KMS-11 (cell line): ENCODE measurements around the gene PLOD1.
A peak's percentile ranks its signal among the peaks of the same experiment; 100 is the strongest.

Experiments used
- H2AFZ ChIP-seq: fragments of 200-600 bp; sonication (generic); 2 replicates; pipeline ENCODE4 v1.6.1; 2016; ENCODE audit warnings: antibody characterized with exemption, mixed run types, low read depth
- H3K27ac ChIP-seq: fragments of 200-600 bp; sonication (generic); 2 replicates; pipeline ENCODE4 v1.6.1; 2016; ENCODE audit warnings: mild to moderate bottlenecking, mixed run types
- H3K27me3 ChIP-seq: fragments of 200-600 bp; sonication (generic); 2 replicates; pipeline ENCODE4 v1.6.1; 2017; ENCODE audit warnings: mild to moderate bottlenecking, low read depth, mixed run types, moderate library complexity; ENCODE audit not compliant: insufficient read depth
- H3K36me3 ChIP-seq: fragments of 200-600 bp; sonication (generic); 2 replicates; pipeline ENCODE4 v1.6.1; 2017; ENCODE audit warnings: mild to moderate bottlenecking, mixed run types; ENCODE audit not compliant: insufficient read depth
- H3K4me1 ChIP-seq: fragments of 200-600 bp; sonication (generic); 2 replicates; pipeline ENCODE4 v1.6.1; 2016; ENCODE audit warnings: mild to moderate bottlenecking, low read depth, mixed run types; ENCODE audit not compliant: poor library complexity, severe bottlenecking
- H3K4me2 ChIP-seq: fragments of 200-600 bp; sonication (generic); 2 replicates; pipeline ENCODE4 v1.7.0; 2016; ENCODE audit warnings: mild to moderate bottlenecking, mixed run types
- H3K4me3 ChIP-seq: fragments of 200-600 bp; sonication (generic); IDR thresholded peaks from 2 replicates; pipeline ENCODE4 v1.6.1; 2017; ENCODE audit warnings: low read depth, low read length, mixed read lengths; ENCODE audit not compliant: insufficient read depth
- H3K79me2 ChIP-seq: fragments of 200-600 bp; sonication (generic); 2 replicates; pipeline ENCODE4 v1.6.1; 2016; ENCODE audit warnings: low read depth, mixed run types; ENCODE audit not compliant: insufficient read depth
- H3K9ac ChIP-seq: fragments of 200-600 bp; sonication (generic); 2 replicates; pipeline ENCODE4 v1.6.1; 2016; ENCODE audit warnings: mild to moderate bottlenecking, mixed run types
- H4K20me1 ChIP-seq: fragments of 200-600 bp; sonication (generic); 2 replicates; pipeline ENCODE4 v1.6.1; 2016; ENCODE audit warnings: mild to moderate bottlenecking, mixed run types; ENCODE audit not compliant: insufficient read depth
- TF ChIP-seq, protein P1 (sequence below): fragments of 200-600 bp; sonication (generic); conservative IDR thresholded peaks from 2 replicates; pipeline ENCODE4 v1.6.1; 2017; ENCODE audit warnings: low read depth, mild to moderate bottlenecking, antibody characterized with exemption, low read length, moderate library complexity, mixed read lengths

Gene PLOD1

DNA sequence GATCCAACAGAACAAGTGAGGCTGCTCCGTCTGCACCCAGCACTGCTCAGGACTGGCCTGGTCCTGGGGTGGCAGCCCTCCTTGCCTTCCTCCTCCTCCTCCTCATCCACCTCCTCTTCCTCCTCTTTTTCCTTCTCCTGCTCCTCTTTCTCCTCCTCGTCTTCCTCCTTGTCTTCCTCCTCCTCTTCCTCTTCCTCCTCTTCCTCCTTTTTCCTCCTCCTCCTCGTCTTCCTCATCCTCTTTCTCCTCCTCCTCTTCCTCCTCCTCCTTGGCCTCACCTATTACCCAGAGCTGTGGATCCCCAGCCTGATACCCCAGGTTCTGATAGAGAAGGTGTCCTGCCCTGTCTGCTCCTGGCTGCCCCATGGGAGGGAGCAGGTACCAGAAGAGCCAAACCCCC lies 29.1 kb downstream of the PLOD1 start:
- TF ChIP-seq, protein P1, sequence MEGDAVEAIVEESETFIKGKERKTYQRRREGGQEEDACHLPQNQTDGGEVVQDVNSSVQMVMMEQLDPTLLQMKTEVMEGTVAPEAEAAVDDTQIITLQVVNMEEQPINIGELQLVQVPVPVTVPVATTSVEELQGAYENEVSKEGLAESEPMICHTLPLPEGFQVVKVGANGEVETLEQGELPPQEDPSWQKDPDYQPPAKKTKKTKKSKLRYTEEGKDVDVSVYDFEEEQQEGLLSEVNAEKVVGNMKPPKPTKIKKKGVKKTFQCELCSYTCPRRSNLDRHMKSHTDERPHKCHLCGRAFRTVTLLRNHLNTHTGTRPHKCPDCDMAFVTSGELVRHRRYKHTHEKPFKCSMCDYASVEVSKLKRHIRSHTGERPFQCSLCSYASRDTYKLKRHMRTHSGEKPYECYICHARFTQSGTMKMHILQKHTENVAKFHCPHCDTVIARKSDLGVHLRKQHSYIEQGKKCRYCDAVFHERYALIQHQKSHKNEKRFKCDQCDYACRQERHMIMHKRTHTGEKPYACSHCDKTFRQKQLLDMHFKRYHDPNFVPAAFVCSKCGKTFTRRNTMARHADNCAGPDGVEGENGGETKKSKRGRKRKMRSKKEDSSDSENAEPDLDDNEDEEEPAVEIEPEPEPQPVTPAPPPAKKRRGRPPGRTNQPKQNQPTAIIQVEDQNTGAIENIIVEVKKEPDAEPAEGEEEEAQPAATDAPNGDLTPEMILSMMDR, result no peak
- Histone ChIP-seq H3K27me3 (no peaks in the 10 kb centered on the region), H3K4me2 (no peak overlapping the region), H3K36me3 (no peaks in the 10 kb centered on the region), H2AFZ (no peak overlapping the region), H3K4me3 (no peak overlapping the region), H3K4me1 (no peaks in the 10 kb centered on the region), H4K20me1 (no peaks in the 10 kb centered on the region), H3K9ac (no peak overlapping the region), H3K79me2 (no peaks in the 10 kb centered on the region), H3K27ac (no peak overlapping the region)

DNA sequence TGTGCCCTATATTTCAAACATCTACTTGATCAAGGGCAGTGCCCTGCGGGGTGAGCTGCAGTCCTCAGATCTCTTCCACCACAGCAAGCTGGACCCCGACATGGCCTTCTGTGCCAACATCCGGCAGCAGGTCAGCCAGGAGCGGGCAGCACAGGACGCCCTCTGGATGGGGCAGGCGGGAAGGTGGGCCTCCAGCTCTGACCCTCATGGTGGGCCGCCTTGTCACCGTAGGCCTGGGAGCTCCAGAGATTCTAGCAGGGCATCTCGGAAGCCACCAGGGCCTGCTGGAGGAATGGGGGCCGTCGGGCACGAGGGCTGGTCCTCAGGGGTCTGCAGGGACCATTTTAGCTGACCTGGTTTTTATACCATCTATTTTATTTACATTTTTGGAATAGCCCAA lies 30.1 kb downstream of the PLOD1 start:
- Histone ChIP-seq H2AFZ (no peak overlapping the region), H4K20me1 (no peaks in the 10 kb centered on the region), H3K27ac (no peak overlapping the region), H3K4me2 (no peak overlapping the region), H3K27me3 (no peaks in the 10 kb centered on the region), H3K79me2 (no peaks in the 10 kb centered on the region), H3K4me1 (no peaks in the 10 kb centered on the region), H3K4me3 (no peak overlapping the region), H3K36me3 (no peaks in the 10 kb centered on the region), H3K9ac (no peak overlapping the region)
- TF ChIP-seq, protein P1, result no peak

DNA sequence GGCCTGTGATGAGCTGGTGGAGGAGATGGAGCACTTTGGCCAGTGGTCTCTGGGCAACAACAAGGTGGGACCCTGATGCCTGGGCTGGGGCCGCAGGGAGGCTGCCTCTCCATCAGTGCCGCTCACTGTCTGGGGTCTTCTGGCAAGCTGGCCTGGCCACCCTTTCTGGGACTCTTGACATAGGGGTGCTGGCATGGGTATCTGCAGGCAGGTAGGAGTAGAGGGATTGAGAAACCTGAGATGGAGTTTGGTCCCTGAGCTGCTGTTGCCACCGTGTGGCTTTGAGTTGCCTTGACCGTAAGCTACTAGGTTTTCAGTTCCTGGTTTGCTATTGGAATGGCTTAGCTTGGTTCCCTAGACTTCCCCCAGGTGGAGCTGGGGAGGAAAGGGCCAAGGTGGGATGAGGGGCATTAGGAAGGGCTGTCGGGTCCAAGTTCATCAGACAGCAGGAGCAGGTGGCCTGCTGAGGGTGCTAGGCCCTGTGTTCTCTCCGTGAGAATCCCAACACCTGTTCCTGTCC lies 32.6 kb downstream of the PLOD1 start:
- Histone ChIP-seq H3K36me3 (no peaks in the 10 kb centered on the region), H4K20me1 (no peaks in the 10 kb centered on the region)

DNA sequence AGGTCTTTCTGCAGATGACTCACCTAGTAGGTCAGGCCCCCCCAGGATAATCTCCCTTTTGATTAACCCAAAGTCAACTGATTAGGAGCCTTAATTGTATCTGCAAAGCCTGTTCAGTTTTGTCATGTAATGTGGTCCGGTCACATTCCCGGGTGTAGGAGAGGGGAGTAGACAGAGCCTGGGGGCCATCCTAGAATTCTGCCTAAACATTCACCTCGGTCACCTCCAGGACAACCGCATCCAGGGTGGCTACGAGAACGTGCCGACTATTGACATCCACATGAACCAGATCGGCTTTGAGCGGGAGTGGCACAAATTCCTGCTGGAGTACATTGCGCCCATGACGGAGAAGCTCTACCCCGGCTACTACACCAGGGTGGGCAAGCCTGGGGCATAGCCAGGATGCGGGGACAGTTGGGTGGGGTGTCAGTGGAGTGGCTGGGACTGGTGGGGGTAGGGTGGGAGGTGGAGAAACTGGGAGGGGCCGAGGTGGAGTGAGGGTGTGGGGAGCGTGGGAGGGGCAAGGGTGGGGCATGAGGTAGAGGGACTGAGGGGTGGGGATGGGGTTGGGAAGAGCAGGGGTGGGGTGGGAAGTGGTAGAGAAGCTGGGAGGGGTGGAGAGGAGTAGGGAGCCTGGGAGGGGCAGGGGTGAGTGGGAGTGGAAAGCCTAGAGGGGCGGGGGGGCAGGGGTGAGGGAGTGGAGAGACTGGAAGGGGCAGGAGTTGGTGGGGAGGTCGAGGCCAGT lies 36.1 kb downstream of the PLOD1 start:
- Histone ChIP-seq H3K79me2 (no peaks in the 10 kb centered on the region), H3K27me3 (no peaks in the 10 kb centered on the region), H2AFZ (no peak overlapping the region), H3K4me1 (no peaks in the 10 kb centered on the region), H4K20me1 (no peaks in the 10 kb centered on the region), H3K4me2 (no peak overlapping the region), H3K9ac (no peak overlapping the region), H3K27ac (no peak overlapping the region), H3K4me3 (no peak overlapping the region), H3K36me3 (no peaks in the 10 kb centered on the region)
- TF ChIP-seq, protein P1, result no peak

More for the DNA sequence above, 32.6 kb downstream of the PLOD1 start:
- no peak overlapping the region for H3K27ac ChIP-seq
- H2AFZ ChIP-seq, result no peak overlapping the region
- no peaks in the 10 kb centered on the region for H3K79me2 ChIP-seq
- H3K4me1 ChIP-seq, result no peaks in the 10 kb centered on the region
- no peak overlapping the region for H3K4me3 ChIP-seq
- TF ChIP-seq, protein P1, result peak; percentile 39
- H3K4me2 ChIP-seq, result no peak overlapping the region
- H3K27me3 ChIP-seq, result no peaks in the 10 kb centered on the region
- no peak overlapping the region for H3K9ac ChIP-seq
